ENCODE data around the gene TMTC2.

DNA sequence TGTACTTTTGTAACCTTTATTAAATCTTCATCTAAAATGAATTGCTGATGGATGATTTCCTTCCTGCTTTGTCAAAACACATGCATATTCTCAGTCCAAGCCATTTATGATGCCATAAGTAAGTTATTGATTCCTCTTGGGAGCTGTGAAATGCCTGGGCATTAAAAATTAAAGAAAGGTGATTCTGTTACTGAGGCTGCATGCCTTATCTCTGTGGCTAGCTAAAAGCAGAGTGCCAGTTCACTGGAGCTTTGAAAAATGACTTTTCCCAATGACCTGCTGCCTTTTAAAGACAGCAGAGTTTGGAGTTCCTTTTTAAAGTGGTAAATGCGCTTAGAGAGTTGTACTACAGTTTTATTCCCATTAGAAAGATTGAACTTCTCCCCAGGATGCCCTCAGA, 152.1 kb downstream of the TMTC2 start:
- TF ChIP-seq, protein P1, sequence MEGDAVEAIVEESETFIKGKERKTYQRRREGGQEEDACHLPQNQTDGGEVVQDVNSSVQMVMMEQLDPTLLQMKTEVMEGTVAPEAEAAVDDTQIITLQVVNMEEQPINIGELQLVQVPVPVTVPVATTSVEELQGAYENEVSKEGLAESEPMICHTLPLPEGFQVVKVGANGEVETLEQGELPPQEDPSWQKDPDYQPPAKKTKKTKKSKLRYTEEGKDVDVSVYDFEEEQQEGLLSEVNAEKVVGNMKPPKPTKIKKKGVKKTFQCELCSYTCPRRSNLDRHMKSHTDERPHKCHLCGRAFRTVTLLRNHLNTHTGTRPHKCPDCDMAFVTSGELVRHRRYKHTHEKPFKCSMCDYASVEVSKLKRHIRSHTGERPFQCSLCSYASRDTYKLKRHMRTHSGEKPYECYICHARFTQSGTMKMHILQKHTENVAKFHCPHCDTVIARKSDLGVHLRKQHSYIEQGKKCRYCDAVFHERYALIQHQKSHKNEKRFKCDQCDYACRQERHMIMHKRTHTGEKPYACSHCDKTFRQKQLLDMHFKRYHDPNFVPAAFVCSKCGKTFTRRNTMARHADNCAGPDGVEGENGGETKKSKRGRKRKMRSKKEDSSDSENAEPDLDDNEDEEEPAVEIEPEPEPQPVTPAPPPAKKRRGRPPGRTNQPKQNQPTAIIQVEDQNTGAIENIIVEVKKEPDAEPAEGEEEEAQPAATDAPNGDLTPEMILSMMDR (IDR thresholded peaks at IDR 0.05; ENCODE audit: insufficient read depth, low read length, poor library complexity, severe bottlenecking), result no peak
- no peak for TF ChIP-seq EZH2phosphoT487 (conservative IDR thresholded peaks at IDR 0.05; ENCODE audit: low read length)

All from SU-DHL-6 (cell line).